Activated CD8-positive, alpha-beta memory T cell treated with anti-CD3 and anti-CD28 coated beads, Interleukin-2, amount 50 U/mL, for 24 hours (primary cell): ENCODE data around the gene GOLGA2.
"Not testable (repeated sequence)": the region's sequence is repeated elsewhere in the genome, so short reads cannot be mapped to it uniquely, and the experiment has no call there.

Experiments used
- DNase-seq: peaks from one replicate; pipeline ENCODE4 v3.0.0-alpha.2; 2020; ENCODE audit errors: extremely low read depth

GOLGA2 gene

DNA sequence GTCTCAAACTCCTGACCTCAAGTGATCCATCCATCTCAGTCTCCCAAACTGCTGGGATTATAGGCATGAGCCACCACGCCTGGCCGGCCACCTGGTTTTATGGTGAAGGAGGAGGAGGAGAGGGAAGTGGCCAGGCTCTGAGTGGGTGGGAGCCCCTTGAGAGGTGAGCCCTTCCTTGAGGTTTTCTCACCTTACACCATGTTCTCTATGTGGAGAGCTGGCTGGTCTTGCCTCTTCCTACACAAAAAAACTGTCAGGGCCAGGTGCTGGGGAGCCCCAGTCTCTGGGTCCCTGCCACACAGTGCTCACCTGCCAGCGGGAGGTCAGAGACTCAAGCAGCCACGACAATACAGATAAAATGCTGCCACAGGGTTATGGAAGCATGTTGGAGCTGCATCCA, 18.3 kb upstream of the GOLGA2 start:
- DNase-seq: no peak

DNA sequence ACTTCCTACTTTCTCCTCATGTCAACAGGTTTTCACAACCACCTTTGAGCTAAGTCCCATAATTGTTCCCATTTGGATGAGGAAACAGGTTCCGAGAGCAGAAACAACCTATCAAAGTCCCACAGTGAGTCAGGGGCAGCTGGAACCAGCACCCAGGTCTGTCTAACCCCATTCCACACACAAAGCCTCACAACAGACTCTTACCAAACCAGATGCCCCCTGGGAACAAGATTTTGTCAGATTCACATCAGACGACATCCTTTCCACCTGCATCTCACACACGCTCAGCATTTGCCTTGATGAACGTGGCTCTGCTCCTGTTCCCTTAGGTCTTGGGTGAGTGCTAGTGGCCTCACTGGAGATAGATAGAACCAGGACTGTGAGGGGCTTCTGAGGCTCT, 17.3 kb upstream of the GOLGA2 start:
- DNase-seq: no peak

DNA sequence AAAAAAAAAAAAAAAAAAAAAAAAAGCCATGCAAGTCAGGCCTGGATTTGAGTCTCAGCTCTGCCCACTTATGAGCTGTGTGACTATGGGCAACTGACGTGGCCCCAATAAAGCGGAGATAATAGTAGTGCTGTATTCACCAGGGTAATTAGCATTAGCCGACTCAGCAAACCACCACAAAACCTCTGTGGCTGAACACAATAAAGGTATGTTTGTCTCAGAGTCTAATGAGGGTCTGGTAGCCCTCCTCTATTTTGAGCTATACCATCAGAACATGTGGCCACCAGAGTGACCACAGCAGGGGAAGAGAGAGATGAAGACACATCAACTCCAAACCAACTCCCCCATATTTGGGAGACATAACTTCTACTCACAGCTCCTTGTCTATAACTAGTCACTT, 16.2 kb upstream of the GOLGA2 start:
- no peak for DNase-seq

DNA sequence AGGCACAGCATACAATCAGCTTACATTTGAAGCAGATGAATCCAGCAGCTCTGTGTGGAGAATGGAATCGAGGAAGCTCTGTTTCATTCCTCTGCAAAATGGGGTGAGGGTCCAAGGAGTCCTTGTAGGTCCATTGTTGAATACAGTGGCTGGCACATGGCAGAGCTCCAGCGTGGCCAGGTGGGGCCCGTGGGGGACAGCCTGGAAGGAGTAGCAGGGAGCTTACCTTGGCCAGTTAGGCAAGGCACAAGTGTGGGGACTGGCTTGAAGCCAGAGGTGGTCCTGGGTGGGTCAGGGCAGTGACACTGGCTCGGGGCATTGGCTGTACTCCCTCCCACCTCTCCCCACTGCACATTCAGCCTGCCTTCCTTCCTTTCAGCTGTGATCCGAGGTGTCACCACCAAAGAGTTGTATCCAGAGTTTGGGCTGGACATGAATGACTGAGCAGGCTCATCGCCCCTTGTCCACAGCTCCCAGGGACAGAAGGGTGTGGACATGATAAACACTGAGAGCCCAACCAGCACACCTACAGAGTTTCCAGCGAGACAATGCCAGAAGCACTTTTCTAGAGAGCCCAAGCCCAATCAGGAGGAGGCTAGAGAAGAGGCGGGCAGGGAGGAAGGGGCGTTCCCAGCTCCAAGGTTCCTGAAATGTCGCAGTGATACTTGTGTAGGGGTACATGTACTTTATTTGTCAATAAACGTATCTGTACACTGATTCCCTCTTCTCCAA, 12.6 kb upstream of the GOLGA2 start:
- DNase-seq: no peak

GRCh38 chr9:128286440-128286839, 10.6 kb upstream of the GOLGA2 start:
- DNase-seq: no peak

- DNase-seq: no peak
Measured at GRCh38 chr9:128285033-128285784, 9.4 kb upstream of the GOLGA2 start.

DNA sequence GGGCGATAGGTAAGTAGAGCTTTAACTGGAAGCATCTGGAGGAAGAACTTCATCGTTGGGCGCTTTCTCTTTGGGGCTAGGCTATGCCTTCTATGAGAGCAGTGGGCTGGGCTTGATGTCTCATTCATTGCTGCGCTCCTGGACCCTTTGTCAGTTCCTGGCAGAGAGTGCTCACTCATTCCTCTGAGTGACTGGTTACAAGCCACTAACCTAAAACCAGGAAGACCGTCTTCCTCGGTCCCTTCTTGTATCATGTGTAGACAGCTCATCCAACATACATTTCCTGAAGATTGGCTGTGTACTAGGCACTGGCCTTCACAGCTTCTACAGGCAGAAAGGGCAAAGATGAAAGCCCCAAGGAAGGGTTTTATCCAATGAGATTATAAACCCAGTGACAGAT, 6.7 kb upstream of the GOLGA2 start:
- no peak for DNase-seq

GRCh38 chr9:128280084-128280622, 4.3 kb upstream of the GOLGA2 start:
- DNase-seq: no peak

DNA sequence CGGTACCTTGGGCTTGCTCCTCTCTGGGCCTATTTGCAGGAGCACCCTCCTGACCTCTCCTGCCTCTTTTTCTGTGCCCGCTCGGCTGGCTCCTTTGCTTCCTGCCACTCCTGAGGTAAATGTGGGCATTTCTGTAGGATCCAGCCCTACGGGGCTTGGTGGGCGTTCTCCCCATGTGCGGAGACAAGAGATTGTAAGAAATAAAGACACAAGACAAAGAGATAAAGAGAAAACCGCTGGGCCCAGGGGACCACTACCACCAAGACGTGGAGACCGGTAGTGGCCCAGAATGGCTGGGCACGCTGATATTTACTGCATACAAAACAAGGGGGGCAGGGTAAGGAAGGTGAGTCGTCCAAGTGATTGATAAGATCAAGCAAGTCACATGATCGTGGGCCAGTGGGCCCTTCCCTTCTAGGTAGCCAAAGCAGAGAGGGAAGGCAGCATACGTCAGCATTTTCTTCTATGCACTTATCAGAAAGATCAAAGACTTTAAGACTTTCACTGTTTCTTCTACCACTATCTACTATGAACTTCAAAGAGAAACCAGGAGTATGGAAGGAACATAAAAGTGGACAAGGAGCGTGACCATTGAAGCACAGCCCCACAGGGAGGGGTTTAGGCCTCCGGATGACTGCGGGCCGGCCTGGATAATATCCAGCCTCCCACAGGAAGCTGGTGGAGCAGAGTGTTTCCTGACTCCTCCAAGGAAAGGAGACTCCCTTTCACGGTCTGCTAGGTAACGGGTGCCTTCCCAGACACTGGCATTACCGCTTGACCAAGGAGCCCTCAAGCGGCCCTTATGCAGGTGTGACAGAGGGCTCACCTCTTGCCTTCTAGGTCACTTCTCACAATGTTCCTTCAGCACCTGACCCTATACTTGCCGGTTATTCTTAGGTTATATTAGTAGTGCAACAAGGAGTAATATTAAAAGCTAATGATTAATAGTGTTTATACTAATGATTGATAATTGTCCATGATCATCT, 3.6 kb upstream of the GOLGA2 start:
- not testable (repeated sequence) for DNase-seq

DNA sequence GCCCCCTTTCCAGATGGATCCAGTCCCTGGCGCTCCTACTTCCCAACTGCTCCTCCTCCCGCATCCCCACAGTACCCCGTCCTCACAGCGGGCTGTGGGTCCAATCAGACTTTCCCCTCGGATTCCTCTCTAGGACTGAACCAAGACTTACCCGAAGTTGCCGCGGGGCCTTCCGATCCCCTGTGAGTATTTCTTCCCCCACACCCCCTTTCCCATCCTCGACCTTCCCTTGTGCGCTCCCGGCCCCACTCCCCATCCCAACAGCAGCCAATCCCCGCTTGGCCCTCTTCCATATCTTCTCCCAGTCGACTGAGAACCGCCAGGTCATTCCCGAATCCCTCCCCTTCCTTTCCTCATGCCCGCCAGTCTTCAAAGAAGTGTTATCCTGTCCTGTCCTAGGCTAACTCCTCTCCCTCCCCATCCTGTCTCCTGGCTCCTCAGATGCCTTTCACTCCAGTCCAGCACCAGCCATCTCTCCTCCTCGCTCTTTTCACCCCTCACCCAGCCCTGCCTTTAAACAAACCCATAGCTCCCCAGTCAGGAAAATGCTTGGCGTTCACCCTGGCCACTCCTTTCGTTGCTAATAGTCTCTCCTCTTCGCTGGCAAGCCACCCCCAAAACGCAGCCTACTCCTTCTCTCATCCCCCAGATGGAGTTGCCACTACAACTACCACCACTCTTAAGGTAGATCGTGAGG, 915 bp upstream of the GOLGA2 start:
- DNase-seq: no peak

- peak; percentile 100 for DNase-seq
Measured at GRCh38 chr9:128276008-128276573, 284 bp upstream of the GOLGA2 start, which contains the start of gene SWI5. SWI5 (plus strand) TSS chr9:128276276.

DNA sequence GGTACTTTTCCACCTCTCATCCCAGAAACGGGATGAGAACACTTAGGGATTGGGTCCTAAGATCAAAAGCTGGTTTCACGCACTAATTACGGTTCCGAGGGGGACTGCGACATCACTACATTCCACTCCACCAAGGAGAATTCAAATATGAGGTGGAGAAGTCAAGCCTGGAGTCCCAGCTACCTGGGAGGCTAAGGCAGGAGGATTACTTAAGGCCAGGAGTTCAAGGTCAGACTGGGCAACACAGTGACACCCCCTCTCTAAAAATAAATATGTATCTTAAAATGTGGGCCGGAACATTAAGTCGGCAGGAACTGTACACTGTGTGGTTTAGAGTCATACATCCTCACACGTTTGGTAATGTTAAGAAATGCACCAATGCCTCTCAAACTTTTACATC, 1.6 kb downstream of the GOLGA2 start:
- no peak for DNase-seq

GRCh38 chr9:128271512-128271911, 4.3 kb downstream of the GOLGA2 start:
- no peak for DNase-seq

DNA sequence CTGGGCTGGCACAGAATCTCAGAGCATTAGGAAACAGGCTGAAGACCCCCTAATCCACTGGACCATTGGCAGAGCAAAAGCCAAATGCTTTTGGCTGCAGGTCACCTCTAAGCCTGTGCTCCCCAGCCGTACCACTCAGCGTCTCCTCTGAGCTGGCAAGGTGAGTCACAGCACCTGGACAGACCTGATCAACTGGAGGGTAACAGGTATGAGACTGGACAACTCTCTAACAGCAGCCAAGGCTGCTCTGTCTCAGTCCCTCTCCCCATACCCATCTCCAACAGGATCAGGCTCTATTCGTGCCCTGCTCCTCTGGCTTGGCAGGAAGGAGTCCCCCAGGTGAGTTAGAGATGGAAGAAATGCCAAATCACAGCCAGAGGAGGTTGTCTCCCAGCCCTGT, 4.7 kb downstream of the GOLGA2 start:
- no peak for DNase-seq

DNA sequence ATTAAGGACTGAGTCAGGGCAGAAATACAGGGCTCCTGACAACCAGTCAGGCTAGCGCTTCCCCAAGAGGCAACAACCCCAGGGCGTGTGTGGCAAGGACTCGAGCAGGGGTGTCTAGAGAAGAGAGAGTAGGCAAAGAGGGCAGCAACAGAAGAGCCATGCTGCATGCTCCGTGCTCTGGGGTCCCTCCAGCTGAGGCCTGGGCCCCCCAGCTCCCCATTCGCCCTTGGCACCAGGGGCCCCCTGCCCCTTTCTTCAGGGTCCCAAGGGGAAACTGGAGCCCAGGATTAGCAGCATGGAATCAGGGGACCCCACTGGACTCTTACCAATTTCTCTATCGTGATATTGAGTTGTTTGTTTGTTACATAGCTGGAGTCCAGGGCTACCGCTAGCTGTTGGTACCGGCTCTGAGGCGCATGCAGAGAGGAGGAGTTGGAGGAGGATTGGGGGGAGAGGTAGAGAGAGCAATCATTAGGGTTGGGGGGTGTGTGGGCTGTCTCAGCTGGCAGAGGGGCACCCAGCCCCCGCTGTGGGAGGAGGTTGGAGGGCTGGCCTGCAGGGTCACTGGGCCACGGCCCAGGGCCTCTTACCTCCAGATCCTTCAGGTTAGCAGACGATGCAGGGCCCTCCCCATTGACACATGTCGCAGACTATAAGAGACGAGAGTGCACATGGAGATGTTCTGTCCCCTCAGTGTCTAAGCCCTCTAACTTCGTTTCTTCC, 8.8 kb downstream of the GOLGA2 start:
- DNase-seq: no peak

DNA sequence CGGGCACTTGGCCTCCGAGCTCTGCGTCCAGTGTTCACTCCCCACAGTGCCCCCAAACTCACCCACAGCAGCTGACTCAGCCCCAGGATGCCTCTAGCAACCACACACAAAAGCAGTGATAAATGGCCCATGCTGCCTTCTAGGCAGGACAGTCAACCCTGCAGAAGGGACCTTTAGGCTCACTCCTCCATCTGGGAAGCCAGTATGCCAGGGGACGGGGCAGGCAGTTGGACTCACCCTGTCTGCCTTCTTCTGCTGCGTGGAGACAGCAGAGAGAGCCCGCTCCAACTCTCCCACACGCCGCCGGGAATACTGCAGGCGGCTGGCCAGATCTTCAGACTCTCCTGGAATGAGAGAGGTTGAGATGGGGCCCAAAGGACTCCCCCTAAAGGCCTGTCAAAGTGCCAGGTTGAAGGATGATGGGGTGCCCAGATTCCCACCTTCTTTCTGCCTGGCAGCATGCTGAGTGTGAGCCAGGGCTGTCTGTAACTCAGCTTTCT, 10.4 kb downstream of the GOLGA2 start:
- DNase-seq: no peak

DNA sequence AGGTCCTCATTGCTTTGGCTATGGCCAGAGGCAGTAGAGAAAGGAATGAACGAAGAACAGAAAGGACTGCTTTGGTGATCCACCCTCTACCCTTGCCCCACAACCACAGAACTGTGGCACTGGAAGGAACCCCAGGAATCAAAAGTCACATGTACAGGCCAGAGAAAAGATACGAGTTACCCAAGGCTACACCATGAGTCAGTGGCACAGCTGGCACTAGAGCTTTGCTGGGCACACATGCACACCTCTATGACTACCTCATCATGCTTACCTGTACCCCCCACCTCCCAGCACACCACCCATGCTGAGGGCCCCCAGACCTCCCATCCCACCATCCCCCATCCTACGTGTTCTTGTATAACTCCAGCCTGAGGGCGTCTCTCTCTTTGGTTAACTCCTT, 13.1 kb downstream of the GOLGA2 start:
- DNase-seq: no peak

DNA sequence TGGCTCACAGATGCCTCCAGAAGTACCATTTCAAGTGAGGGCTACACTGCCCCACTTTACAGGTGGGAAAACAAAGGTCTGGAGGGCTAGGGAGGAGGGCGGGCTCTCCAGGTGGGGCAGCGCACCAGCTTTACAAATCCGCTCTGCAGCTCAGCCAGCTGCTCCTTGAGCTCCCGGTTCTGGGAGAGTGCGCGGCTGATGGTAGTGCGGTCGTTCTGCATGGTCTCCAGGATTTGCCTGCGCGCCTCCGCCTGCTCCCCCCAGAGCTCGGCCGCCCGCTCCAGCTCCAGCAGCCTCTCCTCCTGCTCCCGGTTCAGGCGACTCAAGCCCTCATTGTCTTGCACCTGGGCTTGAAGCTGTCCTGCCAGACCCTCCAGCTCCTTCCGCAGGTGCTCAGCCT, 15.5 kb downstream of the GOLGA2 start:
- no peak for DNase-seq

DNA sequence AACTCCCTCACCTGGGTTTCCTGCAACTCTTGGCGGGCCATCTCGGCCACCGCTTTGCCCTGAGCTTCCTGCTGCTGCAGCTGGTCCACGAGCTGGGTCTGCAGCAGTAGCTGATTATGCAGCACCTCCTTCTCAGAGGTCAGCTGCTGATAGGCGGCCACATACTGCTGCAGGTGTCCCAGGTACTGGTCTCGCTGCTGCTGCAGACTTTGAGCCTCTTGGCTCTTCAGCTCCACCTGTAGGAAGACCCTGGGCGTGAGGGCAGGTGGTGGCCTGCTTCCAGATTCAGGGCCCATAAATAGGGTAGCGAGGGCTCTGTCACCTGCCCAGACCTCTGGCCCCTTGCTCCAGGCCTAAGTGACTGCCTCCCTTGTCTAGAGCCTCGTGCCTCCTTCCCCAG, 16.7 kb downstream of the GOLGA2 start:
- no peak for DNase-seq

DNA sequence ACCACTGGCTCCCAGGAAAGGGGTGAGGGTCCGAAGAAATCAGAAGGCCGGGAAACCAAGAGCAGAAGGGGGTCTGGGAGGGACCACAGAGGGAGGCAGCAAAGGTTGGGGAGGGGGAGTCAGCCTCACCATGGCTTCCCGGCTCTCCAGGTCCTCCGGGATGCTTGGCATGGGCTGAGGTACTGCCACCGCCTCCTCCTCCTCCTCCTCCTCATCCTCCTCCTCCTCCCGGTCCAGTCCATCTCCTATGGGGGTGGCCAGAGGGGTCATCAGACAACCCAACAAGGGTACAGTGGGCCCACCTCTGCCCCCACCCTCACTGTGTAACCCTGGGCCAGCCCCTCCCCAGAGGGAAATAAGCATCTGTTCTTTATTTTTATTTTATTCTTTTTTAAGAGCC, 17.5 kb downstream of the GOLGA2 start:
- DNase-seq: no peak
